Heart left ventricle (tissue), 16 donors: ENCODE results near the gene MAS1L. TPM values are rescaled to one million over a fixed set of nuclear protein-coding genes. Genes with fewer than 3 reads are reported as not detected.

Experiments used
- ATAC-seq, 4 donors: fragments of 200-7000 bp; cut with Tn5 transposase; one replicate each; pipeline ENCODE4 v1.9.1; 2020 to 2022; ENCODE audit warnings: moderate library complexity in 4 of 4, mild to moderate bottlenecking in 3 of 4, moderate number of reproducible peaks in 1 of 4
- DNase-seq, 5 donors: peaks; one replicate each; pipeline ENCODE4 v3.0.0-alpha.2; 2020
- H3K27ac ChIP-seq, 12 donors: fragments of 200-600 bp; sonication (generic) in 4 of 12; one replicate each; pipeline versions ENCODE4 v1.5.0 to v1.8.0; 2016 to 2022; ENCODE audit warnings: mild to moderate bottlenecking in 2 of 12
- H3K27me3 ChIP-seq, 9 donors: fragments of 200-600 bp; sonication (generic) in 2 of 9; one replicate each; pipeline versions ENCODE4 v1.5.1 to v1.8.0; 2016 to 2022; ENCODE audit warnings: mild to moderate bottlenecking in 3 of 9
- H3K36me3 ChIP-seq, 9 donors: fragments of 200-600 bp; sonication (generic) in 2 of 9; one replicate each; pipeline versions ENCODE4 v1.5.0 to v1.8.0; 2018 to 2022; ENCODE audit warnings: mild to moderate bottlenecking in 2 of 9
- H3K4me1 ChIP-seq, 12 donors: fragments of 200-600 bp; sonication (generic) in 4 of 12; one replicate each; pipeline versions ENCODE4 v1.5.0 to v1.8.0; 2016 to 2022; ENCODE audit warnings: mild to moderate bottlenecking in 3 of 12
- H3K4me3 ChIP-seq, 12 donors: fragments of 200-600 bp; sonication (generic) in 4 of 12; one replicate each; pipeline versions ENCODE4 v1.5.0 to v1.8.0; 2017 to 2022; ENCODE audit warnings: mild to moderate bottlenecking in 9 of 12, moderate library complexity in 4 of 12
- H3K9me3 ChIP-seq, 12 donors: fragments of 200-600 bp; sonication (generic) in 4 of 12; one replicate each; pipeline versions ENCODE4 v1.5.0 to v1.8.0; 2016 to 2022; ENCODE audit warnings: mild to moderate bottlenecking in 1 of 12
- POLR2A ChIP-seq, 2 donors: fragments of 450-650 bp; IDR thresholded peaks; one replicate each; pipeline ENCODE4 v1.6.1; 2017; ENCODE audit warnings: antibody characterized with exemption in 2 of 2, mild to moderate bottlenecking in 2 of 2, moderate library complexity in 2 of 2
- WGBS, 4 donors: extraction: QIAGEN DNeasy Blood & Tissue Kit in 2 of 4; methylation state at CpG; one replicate each; pipeline versions ENCODE4 v1.1.5 to v1.1.7; 2013 to 2018; 5-methylcytosine and 5-hydroxymethylcytosine counted together
- intact Hi-C, 10 donors: fragments of 100-400 bp; cut with DNase I; formaldehyde crosslinking; loops; one replicate each; pipeline versions ENCODE4 v1.11.1 to v1.14.2; 2022
- polyA plus RNA-seq, 2 donors: library from polyadenylated mRNA; stranded (reverse); fragments of 200-250 nt; gene quantifications; one replicate each; pipeline ENCODE4 v1.2.3, GENCODE V29; 2013
- total RNA-seq, 9 donors: library from RNA; depleted of rRNA in 2 of 9; stranded (reverse); fragments of >200 nt in 2 of 9; fragmentation: NEBNext Ultra II Directional in 3 of 9; extraction: Animal tissue kit (Norgen Biotek cat#: 25700) in 3 of 9; gene quantifications; one replicate each; pipeline versions ENCODE4 v1.1.0 to v1.2.4, GENCODE V29; 2016 to 2023
- TF ChIP-seq, protein P1 (sequence below), 12 donors: fragments of 200-600 bp; sonication (generic) in 4 of 12; IDR thresholded peaks; one replicate each; pipeline versions ENCODE4 v1.5.0 to v1.8.0; 2018 to 2022; ENCODE audit warnings: antibody characterized with exemption in 12 of 12, mild to moderate bottlenecking in 5 of 12
- donor health status: ischemic (EF 13 %, LVEDD 7.1; RV severe dilation, severe dysfunction).
- donor health status: healthy with polysubstance abuse.
- donor health status: DM: no; HTN: yes; CAD: no.
- donor health status: DM: no; HTN: no; CAD: no.
- donor health status: ischemic (EF 25% LVEDD 6.9; RV normal size, moderate dysfunction).
- donor health status: ischemic (EF 25% LVEDD 5.7; RV mildly dilated, moderate dysfunction).
- donor health status: healthy.
- donor health status: DM: yes; HTN: yes; CAD: no.
- donor health status: ischemic (EF 35%, LVEDD 5.7; RV mildly dilated, moderate dysfunction).
- donor health status: nonischemic (EF 11% LVEDD 7.7; RV severe dilation, severe dysfunction).
- donor health status: DM: yes; HTN: yes; CAD: no.
- donor health status: PGD.
- donor health status: ischemic (EF 29% LVEDD 5.4; RV normal size, mild dysfunction).
- donor health status: nonischemic (EF 23%, LVEDD 6.1; RV moderate dilation, normal function).

Gene MAS1L
- total and polyA plus RNA-seq, 11 donors: not detected

DNA sequence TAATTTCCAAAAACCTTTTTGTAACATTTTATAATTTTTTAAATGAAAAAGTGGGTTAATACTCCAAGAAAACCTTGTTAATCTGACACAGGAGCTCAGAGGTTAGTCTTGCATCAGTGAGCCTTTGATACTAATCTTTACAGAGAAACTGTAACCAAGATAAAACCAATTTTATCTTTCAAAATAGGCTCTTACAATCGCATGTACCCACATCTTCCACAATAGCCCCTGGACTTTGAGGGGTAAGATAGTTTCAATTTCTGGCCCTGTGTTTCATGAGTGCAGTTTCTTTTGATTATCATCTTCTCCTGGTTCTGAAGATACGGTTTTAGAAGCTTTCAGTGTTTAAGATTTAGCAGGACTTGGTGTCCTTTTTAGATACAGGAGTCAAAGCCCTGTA, 34.5 kb upstream of the MAS1L start:
- H3K9me3 ChIP-seq: no peaks in the 10 kb centered on the region
- TF ChIP-seq, protein P1, sequence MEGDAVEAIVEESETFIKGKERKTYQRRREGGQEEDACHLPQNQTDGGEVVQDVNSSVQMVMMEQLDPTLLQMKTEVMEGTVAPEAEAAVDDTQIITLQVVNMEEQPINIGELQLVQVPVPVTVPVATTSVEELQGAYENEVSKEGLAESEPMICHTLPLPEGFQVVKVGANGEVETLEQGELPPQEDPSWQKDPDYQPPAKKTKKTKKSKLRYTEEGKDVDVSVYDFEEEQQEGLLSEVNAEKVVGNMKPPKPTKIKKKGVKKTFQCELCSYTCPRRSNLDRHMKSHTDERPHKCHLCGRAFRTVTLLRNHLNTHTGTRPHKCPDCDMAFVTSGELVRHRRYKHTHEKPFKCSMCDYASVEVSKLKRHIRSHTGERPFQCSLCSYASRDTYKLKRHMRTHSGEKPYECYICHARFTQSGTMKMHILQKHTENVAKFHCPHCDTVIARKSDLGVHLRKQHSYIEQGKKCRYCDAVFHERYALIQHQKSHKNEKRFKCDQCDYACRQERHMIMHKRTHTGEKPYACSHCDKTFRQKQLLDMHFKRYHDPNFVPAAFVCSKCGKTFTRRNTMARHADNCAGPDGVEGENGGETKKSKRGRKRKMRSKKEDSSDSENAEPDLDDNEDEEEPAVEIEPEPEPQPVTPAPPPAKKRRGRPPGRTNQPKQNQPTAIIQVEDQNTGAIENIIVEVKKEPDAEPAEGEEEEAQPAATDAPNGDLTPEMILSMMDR (IDR thresholded peaks at IDR 0.05): no peak
- no peak for TF ChIP-seq POLR2A (IDR thresholded peaks at IDR 0.05)
- peaks cover 0 to 4% (median 0%) of the 10 kb centered on the region in 9 donors for H3K27me3 ChIP-seq
- no peak overlapping the region for H3K4me3 ChIP-seq
- DNase-seq (no peak), ATAC-seq (no peak)
- H3K36me3 ChIP-seq: no peaks in the 10 kb centered on the region
- intact Hi-C loops: no loop called here
- no peak overlapping the region for H3K27ac ChIP-seq
- no peaks in the 10 kb centered on the region for H3K4me1 ChIP-seq
- 59 to 74% (median 70%) methylated on average over 2 of the region's 2 CpGs for WGBS, 4 donors

DNA sequence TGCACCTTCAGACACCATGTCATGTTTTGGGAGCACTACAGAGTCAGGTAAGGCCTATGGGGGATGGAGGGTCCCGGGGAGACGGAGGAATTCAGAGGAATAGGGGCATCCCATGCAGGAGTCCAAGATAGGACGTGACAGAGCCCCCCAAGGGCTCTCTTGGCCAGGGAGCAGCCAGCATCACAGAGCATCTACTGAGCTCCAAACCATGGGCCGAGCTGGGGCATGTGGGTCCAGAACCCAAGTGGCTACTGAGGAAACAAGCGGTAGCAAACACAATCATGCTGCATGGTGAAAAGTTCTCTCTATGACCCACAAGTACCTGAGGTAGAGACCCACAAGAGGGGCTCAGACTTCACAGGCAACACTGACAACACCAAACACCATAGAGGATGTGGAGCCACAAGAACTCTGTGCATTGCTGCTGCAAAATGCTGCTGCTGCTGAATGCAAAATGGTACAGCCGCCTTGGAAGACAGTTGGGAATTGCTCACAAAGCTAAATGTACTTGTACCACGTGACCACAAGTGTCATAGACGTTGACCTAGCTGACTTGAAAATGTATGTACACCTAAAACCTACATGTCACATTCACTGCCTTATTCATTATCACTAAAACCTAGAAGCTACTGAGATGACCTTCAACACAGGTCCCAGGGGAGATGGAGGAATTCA, 33.4 kb upstream of the MAS1L start:
- no peak for DNase-seq
- H3K27ac ChIP-seq: no peak overlapping the region
- no peaks in the 10 kb centered on the region for H3K36me3 ChIP-seq
- no peaks in the 10 kb centered on the region for H3K4me1 ChIP-seq
- TF ChIP-seq POLR2A (IDR thresholded peaks at IDR 0.05): no peak
- TF ChIP-seq, protein P1 (IDR thresholded peaks at IDR 0.05): no peak
- intact Hi-C loops: no loop called here
- 43 to 64% (median 57%) methylated on average over 8 of the region's 8 CpGs for WGBS, 4 donors
- no peak for ATAC-seq
- H3K27me3 ChIP-seq: no peaks in the 10 kb centered on the region
- no peak overlapping the region for H3K4me3 ChIP-seq
- no peaks in the 10 kb centered on the region for H3K9me3 ChIP-seq

DNA sequence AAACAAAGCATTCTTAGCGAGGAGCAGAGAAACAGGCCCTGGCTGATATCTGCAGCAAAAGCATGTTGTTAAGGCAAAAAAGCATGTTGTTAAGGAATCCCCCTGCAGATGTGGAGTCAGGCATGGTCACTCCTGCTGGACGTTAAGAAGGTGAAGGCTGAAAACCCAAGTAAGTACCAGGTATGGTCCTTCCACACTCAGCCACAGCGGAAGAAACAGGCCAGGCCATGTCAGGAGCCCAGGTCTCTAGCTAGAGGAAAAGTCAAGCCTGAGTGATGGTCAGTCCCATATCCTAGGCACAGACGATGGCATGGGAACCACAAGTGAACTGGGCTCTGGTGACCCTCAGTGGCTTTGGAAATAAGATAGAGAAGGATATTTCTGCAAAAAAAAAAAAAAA, 32.5 kb upstream of the MAS1L start:
- intact Hi-C loops: no loop called here
- TF ChIP-seq, protein P1 (IDR thresholded peaks at IDR 0.05): no peak
- TF ChIP-seq POLR2A (IDR thresholded peaks at IDR 0.05): no peak
- H3K27ac ChIP-seq: no peak overlapping the region
- no peaks in the 10 kb centered on the region for H3K27me3 ChIP-seq
- H3K4me1 ChIP-seq: no peaks in the 10 kb centered on the region
- WGBS, 4 donors: 73 to 81% (median 79%) methylated on average over 4 of the region's 4 CpGs
- no peaks in the 10 kb centered on the region for H3K36me3 ChIP-seq
- no peaks in the 10 kb centered on the region for H3K9me3 ChIP-seq
- no peak overlapping the region for H3K4me3 ChIP-seq
- DNase-seq: no peak
- ATAC-seq: no peak

DNA sequence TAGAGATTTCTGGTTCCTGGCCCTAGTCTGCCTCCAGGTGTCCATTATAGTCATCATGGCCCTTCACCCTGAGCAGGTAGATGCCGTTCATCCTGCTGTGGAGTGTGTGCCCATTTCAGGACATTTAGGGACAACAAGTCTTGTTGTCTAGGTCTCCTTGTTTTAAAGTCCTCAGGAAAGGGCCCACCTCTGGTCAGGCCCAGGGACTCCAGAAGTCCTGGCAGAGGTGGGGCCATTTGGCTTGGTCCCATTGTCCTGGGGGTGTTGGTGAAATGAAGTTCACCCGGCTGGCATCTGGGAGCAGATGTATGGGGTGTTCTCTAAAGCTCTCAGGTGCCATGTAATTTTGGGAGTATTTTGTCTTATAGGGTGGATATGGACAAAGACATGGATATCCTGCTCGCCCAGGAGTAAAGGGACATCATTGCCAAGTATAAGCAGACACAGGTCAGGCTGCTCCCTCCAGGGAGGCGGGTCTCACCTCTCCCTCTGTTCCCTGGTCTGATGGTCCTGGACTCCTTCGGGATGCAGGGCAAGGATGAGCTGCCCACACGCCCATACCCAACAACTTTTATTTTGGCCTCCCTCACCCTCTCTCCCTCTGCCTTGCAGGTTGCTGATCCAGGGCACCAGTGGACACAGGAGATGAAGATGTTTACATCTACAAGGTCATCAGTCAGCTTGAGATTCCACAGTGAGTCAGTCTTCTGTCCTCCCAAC, 31.7 kb upstream of the MAS1L start:
- Histone ChIP-seq H3K4me1 (no peaks in the 10 kb centered on the region), H3K36me3 (no peaks in the 10 kb centered on the region), H3K4me3 (no peak overlapping the region), H3K9me3 (no peaks in the 10 kb centered on the region), H3K27ac (no peak overlapping the region), H3K27me3 (no peaks in the 10 kb centered on the region)
- WGBS, 4 donors: 76 to 83% (median 80%) methylated on average over 5 to 6 of the region's 6 CpGs
- TF ChIP-seq, protein P1 (IDR thresholded peaks at IDR 0.05): no peak
- intact Hi-C loops: no loop called here
- DNase-seq (no peak), ATAC-seq (no peak)
